Karpas-422 (cell line): Measurements from ENCODE around the gene KIRREL3. TPM values are rescaled to one million over a fixed set of nuclear protein-coding genes. Genes with fewer than 3 reads are reported as not detected.

Experiments
- DNase-seq: peaks from one replicate; pipeline ENCODE4 v3.0.0-alpha.2; 2015
- H2AFZ ChIP-seq: fragments of 200-600 bp; sonication (generic); 2 replicates; pipeline ENCODE4 v1.6.1; 2014; ENCODE audit warnings: antibody characterized with exemption, low read length, mixed read lengths
- H3K27ac ChIP-seq: fragments of 200-600 bp; sonication (generic); 2 replicates; pipeline ENCODE4 v1.5.1; 2014; ENCODE audit warnings: mild to moderate bottlenecking, low read length, moderate library complexity
- H3K27me3 ChIP-seq: fragments of 200-600 bp; sonication (generic); 2 replicates; pipeline ENCODE4 v1.6.1; 2014; ENCODE audit warnings: low read length, mixed read lengths
- H3K36me3 ChIP-seq: fragments of 200-600 bp; sonication (generic); 2 replicates; pipeline ENCODE4 v1.6.1; 2014; ENCODE audit warnings: low read length, mixed read lengths; ENCODE audit not compliant: insufficient read depth
- H3K4me1 ChIP-seq: fragments of 200-600 bp; sonication (generic); 2 replicates; pipeline ENCODE4 v1.6.1; 2014; ENCODE audit warnings: mild to moderate bottlenecking, low read length, mixed read lengths
- H3K4me2 ChIP-seq: fragments of 200-600 bp; sonication (generic); 2 replicates; pipeline ENCODE4 v1.6.1; 2014; ENCODE audit warnings: low read length, low read depth, mild to moderate bottlenecking; ENCODE audit not compliant: poor library complexity, severe bottlenecking
- H3K4me3 ChIP-seq: fragments of 200-600 bp; sonication (generic); 2 replicates; pipeline ENCODE4 v1.5.1; 2014; ENCODE audit warnings: mild to moderate bottlenecking, antibody characterized with exemption, low read length, mixed read lengths
- H3K79me2 ChIP-seq: fragments of 200-600 bp; sonication (generic); 2 replicates; pipeline ENCODE4 v1.6.1; 2014; ENCODE audit warnings: mild to moderate bottlenecking, low read length, mixed read lengths
- H3K9ac ChIP-seq: fragments of 200-600 bp; sonication (generic); 2 replicates; pipeline ENCODE4 v1.6.0; 2014; ENCODE audit warnings: low read length
- H3K9me2 ChIP-seq: fragments of 200-600 bp; sonication (generic), shearing (Covaris generic); replicated peaks from 2 replicates; pipeline ENCODE4 v1.6.0; 2014; ENCODE audit warnings: mild to moderate bottlenecking, low read length, moderate library complexity; ENCODE audit not compliant: insufficient read depth
- H3K9me3 ChIP-seq: fragments of 300-700, 200-600 bp; sonication (generic); 2 replicates; pipeline ENCODE4 v1.6.1; 2014; ENCODE audit warnings: low read length, mixed read lengths
- H4K20me1 ChIP-seq: fragments of 200-600 bp; sonication (generic); 2 replicates; pipeline ENCODE4 v1.6.1; 2014; ENCODE audit warnings: mild to moderate bottlenecking, antibody characterized with exemption, low read length, low read depth; ENCODE audit not compliant: insufficient read depth
- total RNA-seq: library from RNA; depleted of rRNA; stranded (reverse); fragments of >200 nt; shearing (Covaris generic); gene quantifications from 2 replicates; pipeline ENCODE4 v1.2.3, GENCODE V29; 2014; ENCODE audit warnings: low replicate concordance

KIRREL3 gene
- total RNA-seq, 1 experiment from 2014 or later = not detected

- Histone ChIP-seq H4K20me1 (no peaks in the 10 kb centered on the region), H3K79me2 (no peaks in the 10 kb centered on the region), H2AFZ (no peak overlapping the region), H3K4me1 (no peaks in the 10 kb centered on the region), H3K4me3 (no peak overlapping the region), H3K9ac (no peak overlapping the region), H3K9me2 (no peaks in the 10 kb centered on the region), H3K9me3 (no peaks in the 10 kb centered on the region), H3K27ac (no peak overlapping the region), H3K4me2 (no peak overlapping the region), H3K27me3 (no peaks in the 10 kb centered on the region), H3K36me3 (no peaks in the 10 kb centered on the region)
- DNase-seq = no peak
Observed at GRCh38 chr11:126863294-126863997, 137.1 kb downstream of the KIRREL3 start.

DNA sequence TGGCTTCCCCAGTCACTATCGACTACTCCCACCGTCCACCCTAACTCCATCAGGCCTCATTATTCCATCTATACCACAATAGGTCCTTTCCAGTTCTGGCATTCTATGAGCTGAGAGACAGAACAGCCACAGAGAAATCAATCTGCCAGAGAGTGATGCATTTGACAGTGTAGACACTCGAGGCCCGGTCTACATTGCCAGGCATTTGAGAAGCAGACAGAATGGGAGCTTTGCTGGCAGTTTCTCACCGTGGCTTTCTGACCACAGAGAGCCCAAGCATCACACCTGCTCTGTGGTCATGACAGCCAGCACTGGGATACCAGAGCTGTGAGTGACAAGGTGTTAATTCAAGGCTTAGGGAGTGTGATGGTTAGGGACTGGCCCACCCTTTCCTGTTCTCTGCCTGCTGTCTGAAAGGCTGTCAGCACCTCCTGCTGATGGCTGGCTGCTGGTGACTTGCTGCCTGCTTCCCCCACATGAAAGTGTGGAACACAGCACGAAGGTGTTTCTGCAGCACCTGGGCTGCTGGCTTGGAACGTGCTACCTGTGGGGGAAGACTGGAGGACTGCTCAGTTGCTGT lies 137.8 kb downstream of the KIRREL3 start:
- H3K9ac ChIP-seq = no peak overlapping the region
- DNase-seq = peak; percentile 67
- H3K4me2 ChIP-seq = no peak overlapping the region
- no peaks in the 10 kb centered on the region for H4K20me1 ChIP-seq
- no peak overlapping the region for H3K27ac ChIP-seq
- H3K36me3 ChIP-seq = no peaks in the 10 kb centered on the region
- no peaks in the 10 kb centered on the region for H3K27me3 ChIP-seq
- H3K9me2 ChIP-seq = no peaks in the 10 kb centered on the region
- H3K4me3 ChIP-seq = no peak overlapping the region
- H2AFZ ChIP-seq = no peak overlapping the region
- no peaks in the 10 kb centered on the region for H3K79me2 ChIP-seq
- no peaks in the 10 kb centered on the region for H3K9me3 ChIP-seq
- no peaks in the 10 kb centered on the region for H3K4me1 ChIP-seq

DNA sequence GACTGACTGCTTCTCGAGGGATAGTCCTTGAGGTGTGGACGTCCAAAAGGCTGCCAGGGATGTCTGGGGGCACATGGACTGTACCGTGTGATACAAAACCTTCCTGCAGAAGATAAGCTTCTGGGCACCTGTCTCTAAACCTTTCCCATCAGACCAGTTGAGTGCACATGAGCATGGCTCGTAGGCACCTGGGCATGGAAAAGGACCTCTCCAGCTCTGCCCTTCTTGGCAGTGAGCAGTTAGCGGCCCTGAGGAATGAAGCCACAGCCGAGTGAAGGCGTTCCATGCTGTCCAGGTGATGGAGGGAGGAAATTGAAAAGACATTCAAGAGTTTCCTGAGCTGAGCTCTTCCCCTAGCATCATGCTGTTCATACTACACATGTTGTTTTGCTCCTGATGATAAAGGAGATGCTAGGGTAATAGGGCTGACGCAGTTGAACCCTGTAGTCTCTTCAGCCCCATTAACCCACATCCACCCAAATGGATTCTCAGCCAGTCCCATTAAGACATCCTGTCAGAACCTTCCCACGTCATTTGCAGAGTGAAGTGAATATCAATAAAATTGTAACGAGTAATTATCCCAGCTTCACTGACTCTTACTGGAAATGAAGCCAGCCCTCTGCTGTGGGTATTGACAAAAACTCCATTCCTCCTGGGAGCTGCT lies 138.6 kb downstream of the KIRREL3 start:
- Histone ChIP-seq H3K36me3 (no peaks in the 10 kb centered on the region), H4K20me1 (no peaks in the 10 kb centered on the region), H2AFZ (no peak overlapping the region), H3K9me3 (no peaks in the 10 kb centered on the region), H3K4me3 (no peak overlapping the region), H3K9me2 (no peaks in the 10 kb centered on the region), H3K79me2 (no peaks in the 10 kb centered on the region), H3K4me1 (no peaks in the 10 kb centered on the region), H3K27ac (no peak overlapping the region), H3K27me3 (no peaks in the 10 kb centered on the region), H3K9ac (no peak overlapping the region), H3K4me2 (no peak overlapping the region)
- DNase-seq = no peak

GRCh38 chr11:126857860-126858808 lies 142.4 kb downstream of the KIRREL3 start:
- Histone ChIP-seq H3K9me2 (no peaks in the 10 kb centered on the region), H3K27ac (no peak overlapping the region), H3K27me3 (no peaks in the 10 kb centered on the region), H3K4me1 (peaks cover 8% of the 10 kb centered on the region), H3K4me3 (no peak overlapping the region), H3K36me3 (no peaks in the 10 kb centered on the region), H3K9me3 (no peaks in the 10 kb centered on the region), H3K4me2 (no peak overlapping the region), H4K20me1 (no peaks in the 10 kb centered on the region), H3K9ac (no peak overlapping the region), H2AFZ (no peak overlapping the region), H3K79me2 (no peaks in the 10 kb centered on the region)
- no peak for DNase-seq

GRCh38 chr11:126855536-126855935 lies 145.0 kb downstream of the KIRREL3 start:
- Histone ChIP-seq H3K9me3 (no peaks in the 10 kb centered on the region), H3K4me2 (no peak overlapping the region), H3K4me1 (peaks cover 10% of the 10 kb centered on the region), H3K9ac (no peak overlapping the region), H3K27me3 (no peaks in the 10 kb centered on the region), H3K9me2 (no peaks in the 10 kb centered on the region), H3K36me3 (no peaks in the 10 kb centered on the region), H3K4me3 (no peak overlapping the region), H3K79me2 (no peaks in the 10 kb centered on the region), H2AFZ (no peak overlapping the region), H4K20me1 (no peaks in the 10 kb centered on the region), H3K27ac (no peak overlapping the region)
- no peak for DNase-seq

DNA sequence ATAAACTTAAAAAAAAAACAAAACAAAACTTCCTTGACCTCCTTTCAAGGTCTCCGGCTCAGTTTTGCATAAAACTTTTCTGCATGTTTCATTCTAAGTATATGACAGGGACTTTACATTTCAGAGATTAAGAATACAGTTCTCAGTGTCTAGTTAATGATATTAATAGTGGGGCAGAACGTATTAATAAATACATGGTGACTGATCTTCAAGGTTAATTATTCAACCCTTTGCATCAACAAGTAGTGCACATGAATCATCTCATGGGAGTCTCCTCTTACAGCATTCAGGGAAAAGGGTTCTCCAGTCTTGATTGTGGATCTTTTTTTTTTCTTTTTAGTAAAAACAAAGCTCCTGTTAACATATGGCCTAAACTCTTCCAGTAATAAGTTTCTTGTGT lies 146.8 kb downstream of the KIRREL3 start:
- Histone ChIP-seq H3K4me2 (no peak overlapping the region), H3K9me3 (no peaks in the 10 kb centered on the region), H2AFZ (no peak overlapping the region), H3K36me3 (no peaks in the 10 kb centered on the region), H3K4me1 (peaks cover 10% of the 10 kb centered on the region), H3K4me3 (no peak overlapping the region), H3K27ac (no peak overlapping the region), H3K9ac (no peak overlapping the region), H4K20me1 (no peaks in the 10 kb centered on the region), H3K9me2 (no peaks in the 10 kb centered on the region), H3K27me3 (no peaks in the 10 kb centered on the region), H3K79me2 (no peaks in the 10 kb centered on the region)
- peak; percentile 42 for DNase-seq

GRCh38 chr11:126844789-126845188 lies 155.8 kb downstream of the KIRREL3 start:
- Histone ChIP-seq H2AFZ (no peak overlapping the region), H3K79me2 (no peaks in the 10 kb centered on the region), H3K4me3 (no peak overlapping the region), H3K4me2 (no peak overlapping the region), H3K27me3 (no peaks in the 10 kb centered on the region), H3K9me3 (no peaks in the 10 kb centered on the region), H3K9me2 (no peaks in the 10 kb centered on the region), H3K4me1 (peaks cover 17% of the 10 kb centered on the region), H3K9ac (no peak overlapping the region), H4K20me1 (no peaks in the 10 kb centered on the region), H3K36me3 (no peaks in the 10 kb centered on the region), H3K27ac (no peak overlapping the region)
- DNase-seq = no peak

DNA sequence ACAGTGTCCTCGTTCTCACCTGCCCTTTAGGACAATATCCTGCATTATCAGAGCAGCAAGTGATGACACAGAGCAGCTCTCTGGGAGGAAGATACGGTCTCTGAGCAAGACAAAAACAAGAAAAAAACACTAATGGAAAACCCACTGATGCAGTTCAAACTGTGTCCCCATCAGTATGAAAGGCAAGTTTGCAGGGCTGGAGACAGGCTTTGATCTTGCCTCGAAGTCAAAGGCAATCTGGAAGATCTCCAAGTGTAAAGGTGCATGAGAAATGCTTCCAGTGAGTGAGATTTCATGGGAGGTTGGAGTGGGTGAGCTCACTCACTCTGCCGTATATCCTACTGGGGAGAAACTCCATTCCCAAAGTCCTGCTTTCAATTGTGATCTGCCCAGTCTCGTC lies 157.5 kb downstream of the KIRREL3 start:
- H3K79me2 ChIP-seq = no peaks in the 10 kb centered on the region
- DNase-seq = no peak
- H4K20me1 ChIP-seq = no peaks in the 10 kb centered on the region
- no peak overlapping the region for H3K27ac ChIP-seq
- H3K4me2 ChIP-seq = no peak overlapping the region
- H3K9me2 ChIP-seq = no peaks in the 10 kb centered on the region
- no peaks in the 10 kb centered on the region for H3K36me3 ChIP-seq
- no peak overlapping the region for H3K9ac ChIP-seq
- no peaks in the 10 kb centered on the region for H3K9me3 ChIP-seq
- no peak overlapping the region for H3K4me3 ChIP-seq
- no peaks in the 10 kb centered on the region for H3K27me3 ChIP-seq
- H2AFZ ChIP-seq = no peak overlapping the region
- H3K4me1 ChIP-seq = peaks cover 17% of the 10 kb centered on the region
